Measurements from ENCODE around the gene ZNF280D. TPM values are rescaled to one million over a fixed set of nuclear protein-coding genes. Genes with fewer than 3 reads are reported as not detected.

The ZNF280D gene
- total RNA-seq, 1 donor from 2014 or later, result 37.9 TPM

- no peaks in the 10 kb centered on the region for H3K36me3 Mint-ChIP-seq (ENCODE audit: low read depth)
- H3K9me3 Mint-ChIP-seq, result no peaks in the 10 kb centered on the region
- no peak overlapping the region for H3K27ac Mint-ChIP-seq
- no peaks in the 10 kb centered on the region for H3K27me3 Mint-ChIP-seq
- ChIA-PET CTCF (no interaction called here), POLR2A (no interaction called here)
- no peak for ATAC-seq (ENCODE audit: low read depth)
- no peak overlapping the region for H3K4me3 Mint-ChIP-seq
- TF ChIP-seq, protein P1, sequence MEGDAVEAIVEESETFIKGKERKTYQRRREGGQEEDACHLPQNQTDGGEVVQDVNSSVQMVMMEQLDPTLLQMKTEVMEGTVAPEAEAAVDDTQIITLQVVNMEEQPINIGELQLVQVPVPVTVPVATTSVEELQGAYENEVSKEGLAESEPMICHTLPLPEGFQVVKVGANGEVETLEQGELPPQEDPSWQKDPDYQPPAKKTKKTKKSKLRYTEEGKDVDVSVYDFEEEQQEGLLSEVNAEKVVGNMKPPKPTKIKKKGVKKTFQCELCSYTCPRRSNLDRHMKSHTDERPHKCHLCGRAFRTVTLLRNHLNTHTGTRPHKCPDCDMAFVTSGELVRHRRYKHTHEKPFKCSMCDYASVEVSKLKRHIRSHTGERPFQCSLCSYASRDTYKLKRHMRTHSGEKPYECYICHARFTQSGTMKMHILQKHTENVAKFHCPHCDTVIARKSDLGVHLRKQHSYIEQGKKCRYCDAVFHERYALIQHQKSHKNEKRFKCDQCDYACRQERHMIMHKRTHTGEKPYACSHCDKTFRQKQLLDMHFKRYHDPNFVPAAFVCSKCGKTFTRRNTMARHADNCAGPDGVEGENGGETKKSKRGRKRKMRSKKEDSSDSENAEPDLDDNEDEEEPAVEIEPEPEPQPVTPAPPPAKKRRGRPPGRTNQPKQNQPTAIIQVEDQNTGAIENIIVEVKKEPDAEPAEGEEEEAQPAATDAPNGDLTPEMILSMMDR (IDR thresholded peaks at IDR 0.05), result no peak
- peaks cover 5% of the 10 kb centered on the region for H3K4me1 Mint-ChIP-seq
- no peak for DNase-seq
- intact Hi-C loops (cut with micrococcal nuclease), result no loop called here
These were observed 26.1 kb upstream of the ZNF280D start for GRCh38 chr15:56759450-56759845.

- TF ChIP-seq, protein P1 (IDR thresholded peaks at IDR 0.05), result no peak
- no peak for DNase-seq
- intact Hi-C loops (cut with micrococcal nuclease), result no loop called here
- no peak for ATAC-seq (ENCODE audit: low read depth)
- Mint-ChIP-seq H3K27me3 (no peaks in the 10 kb centered on the region), H3K4me1 (peaks cover 5% of the 10 kb centered on the region), H3K27ac (no peak overlapping the region), H3K36me3 (ENCODE audit: low read depth) (no peaks in the 10 kb centered on the region), H3K9me3 (no peaks in the 10 kb centered on the region), H3K4me3 (no peak overlapping the region)
- ChIA-PET POLR2A (no interaction called here), CTCF (no interaction called here)
These were observed 25.6 kb upstream of the ZNF280D start for GRCh38 chr15:56758770-56759449.

- CTCF ChIA-PET, result no interaction called here
- POLR2A ChIA-PET, result no interaction called here
- Mint-ChIP-seq H3K36me3 (ENCODE audit: low read depth) (no peaks in the 10 kb centered on the region), H3K4me3 (no peak overlapping the region), H3K27me3 (no peaks in the 10 kb centered on the region), H3K4me1 (peaks cover 5% of the 10 kb centered on the region), H3K27ac (no peak overlapping the region), H3K9me3 (no peaks in the 10 kb centered on the region)
- no peak for ATAC-seq (ENCODE audit: low read depth)
- intact Hi-C loops (cut with micrococcal nuclease), result no loop called here
- TF ChIP-seq, protein P1 (IDR thresholded peaks at IDR 0.05), result no peak
- DNase-seq, result no peak
These were observed 24.6 kb upstream of the ZNF280D start for GRCh38 chr15:56757875-56758274.

GRCh38 chr15:56754772-56755370 is 21.6 kb upstream of the ZNF280D start:
- intact Hi-C loops (cut with micrococcal nuclease), result no loop called here
- POLR2A ChIA-PET, result no interaction called here
- no peaks in the 10 kb centered on the region for H3K9me3 Mint-ChIP-seq
- H3K4me3 Mint-ChIP-seq, result no peak overlapping the region
- CTCF ChIA-PET, result no interaction called here
- H3K4me1 Mint-ChIP-seq, result peaks cover 5% of the 10 kb centered on the region
- no peaks in the 10 kb centered on the region for H3K36me3 Mint-ChIP-seq (ENCODE audit: low read depth)
- no peaks in the 10 kb centered on the region for H3K27me3 Mint-ChIP-seq
- no peak for DNase-seq
- ATAC-seq (ENCODE audit: low read depth), result no peak
- no peak overlapping the region for H3K27ac Mint-ChIP-seq
- TF ChIP-seq, protein P1 (IDR thresholded peaks at IDR 0.05), result no peak

DNA sequence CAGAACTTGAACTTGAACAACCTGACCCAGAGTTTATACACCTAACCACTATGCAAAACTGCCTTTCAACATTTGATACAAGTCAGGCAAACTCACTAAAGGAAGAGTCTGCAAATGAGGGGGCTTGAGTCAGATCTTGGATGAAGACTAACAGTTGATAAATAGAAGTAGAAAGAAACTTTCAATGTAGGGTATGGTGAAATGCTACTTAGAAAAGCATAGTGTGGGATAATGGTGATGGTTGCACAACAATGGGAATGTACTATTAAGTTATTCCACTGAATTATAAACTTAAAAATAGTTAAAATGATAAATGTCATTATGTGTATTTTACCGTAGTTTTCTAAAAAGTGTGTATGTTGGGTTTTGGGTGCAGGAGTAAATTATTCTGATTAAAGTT is 19.7 kb upstream of the ZNF280D start:
- Mint-ChIP-seq H3K27me3 (no peaks in the 10 kb centered on the region), H3K27ac (no peak overlapping the region), H3K9me3 (no peaks in the 10 kb centered on the region), H3K36me3 (ENCODE audit: low read depth) (no peaks in the 10 kb centered on the region), H3K4me1 (peaks cover 2% of the 10 kb centered on the region), H3K4me3 (no peak overlapping the region)
- ChIA-PET CTCF (no interaction called here), POLR2A (no interaction called here)
- no peak for DNase-seq
- TF ChIP-seq, protein P1 (IDR thresholded peaks at IDR 0.05), result no peak
- intact Hi-C loops (cut with micrococcal nuclease), result no loop called here
- no peak for ATAC-seq (ENCODE audit: low read depth)
